ENCODE measurements around the gene COQ9.
"Not testable (repeated sequence)": the region's sequence is repeated elsewhere in the genome, so short reads cannot be mapped to it uniquely, and the experiment has no call there.

The COQ9 gene

DNA sequence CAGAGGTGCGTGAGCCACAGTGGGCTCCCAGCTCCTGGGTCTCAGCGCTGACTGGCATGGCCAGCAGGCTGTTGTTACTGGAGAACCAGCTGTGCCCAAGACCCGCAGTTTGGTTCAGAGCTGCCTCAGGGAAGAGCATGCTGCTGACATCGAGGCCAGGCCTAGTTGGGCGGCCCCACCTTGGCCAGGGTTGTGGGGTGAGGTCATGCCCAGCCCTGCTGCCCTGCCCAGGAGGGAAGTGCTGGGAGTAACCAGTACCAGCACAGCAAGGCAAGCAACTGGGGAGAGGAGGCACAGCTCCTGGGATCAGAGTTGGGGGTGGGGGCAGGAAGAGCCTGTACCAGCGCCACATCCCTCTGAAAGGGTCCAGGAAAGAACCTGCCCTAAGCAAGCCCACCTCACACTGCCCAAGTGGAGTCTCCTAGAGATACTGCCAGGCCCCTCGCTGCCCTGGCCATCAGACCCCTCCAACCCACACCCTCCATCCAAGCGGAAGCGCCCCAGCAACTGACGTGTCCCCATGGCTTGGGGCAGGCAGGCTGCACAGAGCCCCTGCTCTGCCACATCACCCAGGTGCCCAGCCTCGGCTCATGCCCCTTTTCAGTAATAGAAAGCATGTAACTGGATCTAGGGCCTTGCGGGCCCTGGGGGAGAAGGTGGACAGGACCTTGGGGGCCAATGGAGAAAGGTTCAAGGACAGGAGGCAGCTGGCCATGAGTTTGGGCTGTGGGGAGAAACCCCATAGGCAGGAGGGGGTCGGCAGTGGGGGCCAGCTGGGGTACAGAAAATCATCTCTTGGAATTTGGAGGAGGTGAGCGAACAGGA lies 38.0 kb downstream of the COQ9 start:
- DNase-seq (ENCODE audit: low read depth, low spot score), result no peak

DNA sequence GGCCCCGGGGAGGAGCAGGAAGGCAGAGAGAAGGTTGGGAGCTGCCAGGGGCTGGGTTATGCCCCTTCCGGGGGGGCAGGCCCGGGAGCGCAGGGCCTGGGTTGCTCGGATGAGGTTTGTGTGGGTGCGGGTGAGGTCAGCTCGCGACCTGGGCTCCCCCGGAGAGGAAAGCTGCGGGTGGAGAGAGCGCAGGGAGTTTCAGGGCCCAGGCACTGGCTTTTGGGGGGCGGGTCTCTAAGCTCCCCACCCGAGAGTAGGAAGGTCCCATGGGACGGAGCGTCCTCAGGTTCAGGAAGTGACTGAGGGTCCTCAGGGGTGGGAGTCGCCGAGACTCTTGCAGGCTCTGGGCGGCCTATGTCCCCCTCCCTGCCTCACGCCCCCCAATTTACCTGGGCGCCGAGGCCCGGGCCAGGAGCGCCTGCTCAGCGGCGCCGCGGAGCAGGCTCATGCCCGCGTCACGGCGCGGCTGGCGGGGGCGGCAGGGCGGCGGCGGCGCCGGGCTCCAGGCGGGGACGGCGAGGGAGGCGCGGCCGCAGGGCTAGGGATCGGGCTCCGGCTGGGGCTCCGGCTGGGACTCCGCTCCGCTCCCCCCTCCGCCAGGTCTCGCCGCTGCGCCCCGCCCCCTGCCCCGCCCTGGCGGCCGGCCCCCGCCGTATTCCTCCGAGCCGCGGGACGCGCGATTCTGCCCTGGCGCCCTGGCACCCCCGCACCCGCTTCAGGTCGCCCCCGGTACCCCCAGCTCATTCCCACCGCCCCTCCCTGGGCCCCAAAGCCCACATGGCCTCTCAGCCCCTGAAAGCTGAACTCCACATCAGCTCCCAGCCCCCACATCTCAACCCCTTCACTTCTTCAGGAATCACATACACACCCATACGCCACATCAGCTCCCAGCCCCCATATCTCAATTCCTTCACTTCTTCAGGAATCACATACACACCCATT lies 38.9 kb downstream of the COQ9 start, which contains the start of gene DOK4:
Gene DOK4 (minus strand): TSS at position 578 of the 942 bp plus-strand sequence. CDS start 6,986 bp downstream, outside the sequence.
- DNase-seq (ENCODE audit: low read depth, low spot score), result no peak

DNA sequence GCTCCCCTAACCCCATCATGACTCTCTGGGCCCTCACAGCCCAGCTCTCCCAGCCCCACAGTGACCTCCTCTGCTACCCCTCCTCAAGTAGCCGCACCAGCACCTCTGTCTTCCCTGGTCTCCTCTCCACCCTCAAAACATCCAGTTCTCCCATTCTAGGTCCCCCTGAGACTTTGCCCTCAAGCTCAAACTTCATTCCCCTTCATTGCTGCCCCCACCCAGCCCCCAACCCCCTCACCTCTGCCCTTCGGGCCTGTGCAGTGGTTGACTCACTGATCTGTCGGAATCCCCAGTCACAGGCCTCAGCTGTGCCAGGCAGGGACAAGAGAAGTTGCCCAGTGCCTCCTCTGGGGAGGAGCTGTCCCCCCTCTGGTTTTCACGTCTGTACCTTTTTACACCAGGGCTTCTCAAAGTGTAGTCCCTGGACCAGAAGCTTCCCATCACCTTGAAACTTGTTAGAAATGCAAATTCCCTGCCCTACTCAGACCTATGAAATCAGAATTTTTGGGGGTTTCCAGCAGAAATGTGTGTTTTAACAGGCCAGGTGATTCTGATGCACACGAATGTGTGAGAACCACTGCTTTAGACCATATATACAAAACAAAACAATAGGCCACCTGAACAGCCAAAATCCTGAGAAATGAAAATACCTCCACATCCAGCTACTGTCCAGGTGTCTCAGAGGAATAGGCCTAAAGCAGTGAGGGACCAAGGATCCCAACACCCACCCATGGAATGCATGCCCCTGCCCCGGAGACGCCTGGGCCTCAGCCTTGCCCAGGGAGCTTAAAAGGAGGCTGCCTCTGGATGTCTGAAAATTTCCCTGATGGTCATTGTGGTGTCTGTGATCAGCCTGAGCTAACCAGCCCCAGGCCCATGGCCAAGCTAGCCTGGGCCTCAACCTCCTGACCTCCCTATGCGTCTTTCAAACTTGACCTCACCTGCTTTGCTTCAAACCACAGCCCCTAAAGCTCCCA lies 39.9 kb downstream of the COQ9 start:
- DNase-seq (ENCODE audit: low read depth, low spot score), result no peak

DNA sequence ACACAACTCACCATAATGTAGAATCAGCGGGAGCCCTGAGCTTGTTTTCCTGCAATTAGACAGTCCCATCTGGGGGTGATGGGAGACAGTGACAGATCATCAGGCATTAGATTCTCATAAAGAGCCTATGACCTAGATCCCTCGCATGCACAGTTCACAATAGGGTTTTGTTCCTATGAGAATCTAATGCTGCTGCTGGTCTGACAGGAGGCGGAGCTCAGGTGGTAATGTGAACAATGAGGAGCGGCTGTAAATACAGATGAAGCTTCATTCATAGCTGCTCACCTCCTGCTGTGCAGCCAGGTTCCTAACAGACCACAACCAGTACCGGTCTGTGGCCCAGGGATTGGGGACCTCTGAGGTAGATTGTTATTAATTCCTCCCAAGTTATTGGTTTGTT lies 42.0 kb downstream of the COQ9 start:
- DNase-seq (ENCODE audit: low read depth, low spot score), result no peak

DNA sequence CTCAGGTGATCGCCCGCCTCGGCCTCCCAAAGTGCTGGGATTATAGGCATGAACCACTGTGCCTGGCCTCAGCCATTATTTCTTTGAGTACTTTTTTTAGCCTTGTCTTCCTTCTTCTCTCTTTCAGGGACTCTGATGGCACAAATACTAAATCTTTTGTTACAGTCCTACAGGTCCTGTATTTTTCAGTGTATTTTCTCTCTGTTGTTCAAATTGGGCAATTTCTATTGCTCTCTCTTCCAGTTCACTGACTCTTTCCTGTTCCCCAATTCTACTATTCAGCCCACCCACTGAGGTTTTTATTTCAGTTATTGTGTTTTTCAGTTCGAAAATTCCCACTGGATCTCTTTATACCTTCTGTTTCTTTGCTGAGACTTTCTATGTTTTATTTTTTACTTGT lies 46.5 kb downstream of the COQ9 start:
- DNase-seq (ENCODE audit: low read depth, low spot score), result no peak

DNA sequence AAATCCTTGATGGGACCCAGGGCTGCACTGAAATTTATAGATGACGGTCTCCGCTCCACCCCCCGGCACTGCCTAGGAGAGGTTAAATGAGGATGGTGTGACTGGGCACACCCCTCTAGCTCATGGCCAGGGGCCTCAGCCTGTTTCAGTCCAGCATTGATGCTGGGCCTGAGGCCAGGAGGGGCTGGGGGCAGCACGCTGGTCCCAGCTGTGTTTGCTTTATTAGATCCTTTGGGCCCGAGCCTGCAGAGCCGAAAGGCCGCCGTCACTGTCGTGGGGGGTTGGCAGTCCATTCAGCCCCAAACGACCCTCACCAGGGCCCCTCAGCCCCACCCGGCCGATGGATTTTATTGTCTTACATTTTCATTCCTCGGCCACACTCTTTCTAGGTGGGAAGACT lies 49.8 kb downstream of the COQ9 start:
- DNase-seq (ENCODE audit: low read depth, low spot score), result no peak

DNA sequence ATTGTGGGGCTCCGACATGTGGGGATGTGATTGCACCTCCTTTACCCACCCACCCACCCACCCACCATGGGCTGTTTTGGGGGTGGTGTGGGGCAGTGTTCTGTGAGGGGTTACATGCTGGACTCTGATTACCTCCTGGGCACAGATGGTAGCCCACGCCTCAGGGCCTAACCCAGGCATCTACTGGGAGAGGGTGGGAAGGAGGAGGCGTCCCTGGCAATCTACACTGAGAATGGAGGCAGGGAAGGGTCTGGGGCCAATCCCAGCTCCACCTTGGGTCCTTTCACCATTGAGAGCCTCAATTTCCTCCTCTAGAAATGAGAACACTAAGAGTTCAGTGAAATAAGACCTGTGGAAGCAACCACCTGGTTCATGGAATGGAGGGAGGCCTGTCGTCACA lies 50.8 kb downstream of the COQ9 start:
- DNase-seq (ENCODE audit: low read depth, low spot score), result no peak

DNA sequence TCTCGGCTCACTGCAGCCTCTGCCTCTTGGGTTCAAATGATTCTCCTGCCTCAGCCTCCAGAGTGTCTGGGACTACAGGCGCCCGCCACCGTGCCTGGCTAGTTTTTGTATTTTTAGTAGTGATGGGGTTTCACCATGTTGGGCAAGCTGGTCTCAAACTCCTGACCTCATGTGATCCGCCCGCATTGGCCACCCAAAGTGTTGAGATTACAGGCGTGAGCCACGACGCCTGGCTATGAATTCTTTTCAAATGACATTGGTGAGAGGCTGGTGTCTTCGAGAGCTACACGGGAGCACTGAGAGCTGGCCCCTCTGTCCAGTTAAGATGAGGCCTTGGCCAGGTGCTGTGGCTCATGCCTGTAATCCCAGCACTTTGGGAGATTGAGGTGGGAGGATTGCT lies 52.7 kb downstream of the COQ9 start:
- DNase-seq (ENCODE audit: low read depth, low spot score), result not testable (repeated sequence)

DNA sequence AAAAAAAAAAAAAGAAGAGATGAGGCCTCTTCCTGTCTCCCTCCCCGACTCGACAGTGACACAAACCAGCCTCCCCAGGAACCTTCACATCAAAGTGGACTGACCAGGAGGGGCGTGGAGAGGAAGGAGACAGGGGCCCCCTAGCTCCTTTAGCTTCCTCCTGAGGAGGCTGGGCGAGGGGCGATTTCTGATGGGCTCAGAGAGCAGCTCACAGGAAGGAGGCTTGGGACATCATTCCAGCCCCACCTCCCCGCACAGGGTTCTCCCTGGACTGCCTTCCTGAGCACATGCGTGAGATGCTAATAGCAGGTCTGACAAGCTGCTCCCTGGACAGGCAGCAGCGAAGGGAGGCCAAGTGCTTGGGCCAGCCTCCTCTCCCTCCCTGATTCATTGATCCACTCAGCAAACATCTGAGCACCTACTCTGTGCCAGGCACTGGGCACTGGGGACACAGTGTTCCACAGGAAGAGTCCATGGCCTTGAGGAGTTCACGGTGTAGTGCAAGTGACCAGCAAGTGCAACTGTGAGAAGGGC lies 53.4 kb downstream of the COQ9 start:
- no peak for DNase-seq (ENCODE audit: low read depth, low spot score)

DNA sequence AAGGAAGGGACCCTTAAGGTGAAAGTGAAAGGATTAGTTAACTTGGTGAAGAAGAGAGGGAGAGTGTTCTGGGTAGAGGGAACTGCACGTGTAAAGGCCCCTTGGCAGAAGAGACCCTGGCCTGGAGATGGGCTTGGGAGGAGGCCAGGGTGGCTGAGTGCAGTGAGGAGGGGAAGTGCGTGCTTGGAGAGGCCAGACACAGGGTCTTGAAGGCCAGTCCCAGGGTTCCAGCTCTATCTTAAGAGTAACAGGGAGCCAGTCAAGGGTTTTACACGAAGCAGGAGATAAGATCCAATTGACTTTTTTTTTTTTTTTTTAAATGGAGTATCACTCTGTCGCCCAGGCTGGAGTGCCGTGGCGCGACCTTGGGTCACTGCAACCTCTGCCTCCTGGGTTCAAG lies 54.2 kb downstream of the COQ9 start:
- DNase-seq (ENCODE audit: low read depth, low spot score), result no peak

DNA sequence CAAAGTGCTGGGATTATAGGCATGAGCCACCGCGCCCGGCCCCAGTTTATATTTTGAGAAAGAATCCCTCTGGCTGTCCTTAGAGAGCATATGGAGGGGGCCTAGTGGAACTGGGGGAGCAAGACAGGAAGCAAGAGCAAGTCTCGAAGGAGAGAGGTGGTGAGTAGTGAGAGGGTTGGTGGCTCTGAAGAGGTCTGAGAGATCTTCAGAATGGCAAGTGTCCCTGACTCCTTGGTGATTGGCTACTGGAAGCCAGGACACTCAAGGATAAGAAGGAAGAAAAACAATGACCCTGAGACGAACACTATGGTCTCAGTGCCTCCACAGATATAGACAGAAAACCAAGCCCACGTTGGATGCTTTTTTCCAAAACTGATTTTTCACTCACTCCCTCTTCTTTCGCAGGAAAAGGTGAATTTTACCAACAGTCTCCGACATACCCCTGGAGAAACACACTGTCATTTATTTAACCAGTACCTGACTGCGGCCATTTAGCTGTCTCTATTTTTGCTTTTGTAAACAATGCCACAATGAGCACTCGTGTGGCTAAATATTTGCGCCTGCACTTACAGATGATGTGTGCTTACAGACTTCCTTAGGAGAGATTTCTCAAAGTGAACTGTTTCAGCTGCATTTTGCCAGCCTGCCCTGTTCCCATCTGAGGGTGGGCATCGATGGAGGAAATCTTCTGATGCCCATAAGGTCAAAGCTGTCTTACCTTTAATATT lies 54.9 kb downstream of the COQ9 start:
- DNase-seq (ENCODE audit: low read depth, low spot score), result no peak

DNA sequence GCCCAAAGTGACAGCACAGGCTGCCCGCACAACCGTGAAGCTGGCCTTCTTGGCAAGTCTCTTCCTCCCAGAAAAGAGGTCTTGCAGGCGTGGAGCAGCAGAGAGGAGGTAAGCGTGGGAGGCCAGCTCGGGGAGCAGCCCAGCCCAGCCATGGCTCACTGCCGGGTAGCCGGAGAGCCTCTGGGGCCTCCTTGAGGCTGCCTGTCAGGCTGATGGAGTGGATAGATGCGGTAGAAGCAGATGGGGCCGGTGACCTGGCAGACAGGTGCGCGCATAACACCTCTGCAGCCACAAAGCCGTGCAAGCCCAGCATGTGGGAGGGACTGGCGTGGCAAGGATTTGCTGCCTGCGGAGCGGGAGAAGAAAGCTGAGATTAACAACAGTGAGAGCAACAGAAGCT lies 56.1 kb downstream of the COQ9 start:
- DNase-seq (ENCODE audit: low read depth, low spot score), result no peak

DNA sequence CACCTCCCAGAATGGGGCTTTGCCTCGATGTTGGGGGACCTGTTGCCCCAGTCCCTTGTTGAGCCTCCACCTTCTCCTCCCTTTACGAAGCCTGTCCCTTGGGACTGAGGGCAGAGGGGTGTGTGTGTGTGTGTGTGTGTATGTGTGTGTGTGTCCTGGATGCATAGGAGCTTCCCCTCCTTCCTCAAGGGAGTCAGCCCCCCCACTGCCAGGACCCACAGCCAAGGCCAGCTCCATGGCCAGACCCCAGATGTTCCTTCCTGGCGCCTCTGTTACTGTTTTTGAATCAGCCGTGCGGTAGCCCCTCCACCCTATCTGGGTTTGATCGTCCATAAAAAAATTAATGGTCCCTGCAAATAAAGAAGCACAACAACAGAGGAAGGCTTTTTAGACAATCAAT lies 56.7 kb downstream of the COQ9 start:
- no peak for DNase-seq (ENCODE audit: low read depth, low spot score)

DNA sequence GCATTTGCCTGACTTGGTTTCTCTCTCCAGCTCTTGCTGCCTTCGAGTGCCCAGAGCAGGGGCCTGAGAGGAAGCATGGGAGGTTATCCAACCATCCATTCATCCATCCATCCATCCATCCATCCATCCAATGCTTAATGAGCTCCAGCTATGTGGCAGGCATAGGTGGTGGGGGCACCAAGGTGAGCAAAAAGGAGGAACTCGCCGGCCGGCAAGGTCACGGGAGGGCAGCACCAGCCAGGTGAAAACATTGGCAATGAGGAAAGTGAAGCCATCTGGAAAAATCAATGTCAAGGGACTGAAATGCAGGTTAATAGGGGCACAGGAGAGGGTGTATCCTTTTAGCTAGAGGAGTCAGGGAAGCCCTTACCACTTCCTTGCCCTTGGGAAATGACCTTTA lies 57.2 kb downstream of the COQ9 start:
- DNase-seq (ENCODE audit: low read depth, low spot score), result no peak

DNA sequence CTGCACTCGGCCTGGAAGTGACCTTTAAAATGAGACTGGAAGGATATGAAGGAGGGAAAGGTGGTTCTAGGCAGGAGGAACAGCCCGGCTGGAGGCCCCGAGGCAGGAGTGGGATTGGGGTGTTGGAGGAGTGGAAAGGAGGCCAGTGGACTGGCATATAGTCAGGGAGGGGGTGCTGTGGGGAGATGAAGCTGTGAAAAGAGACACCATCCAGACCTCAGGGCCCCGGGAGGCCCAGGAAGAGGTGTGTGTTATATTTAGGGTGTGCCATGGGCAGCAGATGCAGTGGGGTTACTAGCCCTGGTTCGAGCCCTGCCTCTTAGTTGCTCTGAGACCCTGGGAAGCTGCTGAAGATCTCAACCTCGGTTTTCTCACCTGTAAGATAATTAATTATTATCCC lies 57.9 kb downstream of the COQ9 start:
- no peak for DNase-seq (ENCODE audit: low read depth, low spot score)

DNA sequence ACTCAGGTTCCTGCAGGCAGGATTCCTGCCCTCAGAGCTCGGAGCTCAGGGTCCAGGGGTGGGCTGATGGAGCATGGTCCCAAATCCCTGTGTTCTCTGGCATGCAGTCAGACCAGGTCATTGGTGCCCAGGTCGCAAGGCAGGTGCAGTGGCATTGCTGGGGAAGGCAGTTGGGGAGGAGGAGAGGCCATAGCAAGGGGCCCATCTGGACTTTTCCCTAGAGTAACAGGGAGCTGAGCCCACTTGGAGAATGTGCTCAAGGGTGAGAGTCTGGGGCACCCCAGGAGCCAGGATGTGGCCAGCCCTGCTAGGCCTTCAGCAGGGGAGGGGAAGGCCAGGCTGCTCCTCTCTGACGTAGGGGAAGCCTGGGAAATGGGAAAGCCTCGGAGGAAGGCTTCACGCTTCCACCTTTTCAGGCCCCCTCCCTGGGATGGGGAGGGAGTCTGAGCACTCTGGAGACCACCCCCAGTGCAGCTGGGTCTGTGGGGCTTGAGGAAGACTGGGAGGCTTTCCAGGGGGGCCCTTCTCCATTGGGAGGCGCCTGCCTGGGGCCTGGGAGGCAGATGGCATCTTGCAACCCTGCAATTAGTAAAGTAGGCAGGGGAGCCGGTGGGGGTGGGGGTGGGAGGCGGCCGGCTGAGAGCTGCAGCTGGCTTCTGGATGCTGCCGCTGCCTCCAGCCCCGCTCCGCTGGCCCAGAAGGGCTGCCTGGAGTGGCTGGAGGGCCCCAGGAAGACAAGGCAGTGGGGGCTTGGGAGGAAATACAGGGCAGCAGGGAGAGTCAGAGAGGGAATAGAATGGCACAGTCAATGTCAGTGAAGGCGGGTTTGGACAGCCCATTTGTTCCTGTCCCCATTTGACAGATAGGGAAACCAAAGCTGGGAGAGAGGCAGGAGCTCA lies 60.1 kb downstream of the COQ9 start:
- no peak for DNase-seq (ENCODE audit: low read depth, low spot score)

DNA sequence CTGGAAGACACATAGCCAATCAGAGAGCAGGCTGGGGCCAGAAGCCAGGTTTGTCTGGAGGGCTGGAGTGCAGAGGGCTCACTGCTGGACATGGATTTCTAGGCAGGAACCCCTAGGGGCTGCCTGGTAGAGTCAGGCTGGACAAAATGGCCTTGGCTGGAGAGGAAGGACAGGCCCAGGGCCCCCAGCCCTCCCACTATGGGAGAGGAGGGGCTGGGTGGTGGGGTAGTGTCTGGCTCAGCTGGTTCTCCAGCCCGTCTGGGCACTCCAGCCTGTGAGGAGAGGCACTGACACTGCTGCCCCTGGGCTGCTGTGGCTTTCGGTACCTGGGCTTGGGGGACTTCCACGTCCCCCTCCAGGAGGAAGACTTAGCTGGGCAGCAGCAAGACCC lies 60.8 kb downstream of the COQ9 start:
- DNase-seq (ENCODE audit: low read depth, low spot score), result no peak

DNA sequence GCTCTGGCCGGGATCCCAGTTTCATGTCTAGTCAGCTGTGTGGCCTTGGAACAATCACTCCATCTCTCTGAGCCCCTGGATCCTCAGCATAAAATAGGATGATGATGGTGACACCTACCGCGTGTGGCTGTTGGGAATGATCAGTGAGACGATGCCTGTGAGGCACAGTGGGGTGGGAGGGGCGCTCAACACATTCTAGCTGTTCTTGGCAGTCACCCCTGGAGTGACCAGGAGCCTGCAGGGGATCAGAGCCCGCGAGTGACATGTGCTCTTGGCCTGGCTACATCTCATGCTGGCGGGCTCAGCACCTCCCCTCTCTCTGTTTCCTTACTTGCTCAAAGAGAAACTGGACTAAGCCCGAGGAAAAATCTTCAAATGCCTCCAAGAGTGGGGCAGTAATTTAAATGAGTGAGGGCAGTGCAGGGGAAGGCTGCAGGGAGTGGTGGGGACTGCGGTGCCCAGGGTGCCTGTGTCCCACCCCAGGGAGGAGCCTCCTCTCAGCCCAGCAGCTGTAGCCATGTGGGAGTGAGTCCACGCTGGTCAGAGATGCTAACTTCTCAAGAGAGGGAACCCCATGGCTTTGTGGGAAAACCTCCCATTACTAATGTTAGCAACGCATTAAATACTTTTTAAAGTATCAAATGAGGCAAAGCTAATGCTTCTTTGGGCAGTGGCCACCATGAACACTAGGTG lies 62.1 kb downstream of the COQ9 start:
- DNase-seq (ENCODE audit: low read depth, low spot score), result no peak
